ENCODE results near the gene CLSTN2. TPM values are rescaled to one million over a fixed set of nuclear protein-coding genes. Genes with fewer than 3 reads are reported as not detected.

The CLSTN2 gene
- total RNA-seq, 1 donor: 7.3 TPM

- no peak overlapping the region for H3K4me3 ChIP-seq (ENCODE audit: low read depth, low read length)
- no peak for DNase-seq (ENCODE audit: low read depth)
- no peak for TF ChIP-seq CTCF (IDR thresholded peaks at IDR 0.05; ENCODE audit: insufficient read depth, low read depth, low read length)
These were observed 75.4 kb downstream of the CLSTN2 start for GRCh38 chr3:140010391-140010790.

DNA sequence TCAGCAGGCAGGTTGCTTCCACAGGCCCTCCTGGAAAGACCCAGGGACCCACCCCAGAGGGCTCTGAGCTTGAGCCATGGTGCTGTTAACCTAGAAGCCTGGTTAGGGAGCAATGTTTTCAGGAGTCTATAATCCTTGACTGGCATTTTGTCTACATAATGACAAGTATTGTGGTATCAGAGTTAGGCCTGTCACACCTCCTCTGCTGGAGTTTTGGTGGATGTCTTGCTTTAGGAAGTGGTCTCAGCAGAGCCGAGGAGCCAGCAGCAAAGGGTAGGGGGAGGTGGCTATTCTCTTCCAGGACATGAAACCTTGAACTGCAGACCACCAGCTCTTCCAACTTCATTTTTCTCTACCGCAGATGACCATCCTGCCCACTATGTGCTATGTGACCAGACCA, 76.1 kb downstream of the CLSTN2 start:
- no peak overlapping the region for H3K4me3 ChIP-seq (ENCODE audit: low read depth, low read length)
- DNase-seq (ENCODE audit: low read depth): no peak
- TF ChIP-seq CTCF (IDR thresholded peaks at IDR 0.05; ENCODE audit: insufficient read depth, low read depth, low read length): no peak

- H3K4me3 ChIP-seq (ENCODE audit: low read depth, low read length): no peak overlapping the region
- DNase-seq (ENCODE audit: low read depth): no peak
- TF ChIP-seq CTCF (IDR thresholded peaks at IDR 0.05; ENCODE audit: insufficient read depth, low read depth, low read length): no peak
These were observed 76.8 kb downstream of the CLSTN2 start for GRCh38 chr3:140011611-140012277.

DNA sequence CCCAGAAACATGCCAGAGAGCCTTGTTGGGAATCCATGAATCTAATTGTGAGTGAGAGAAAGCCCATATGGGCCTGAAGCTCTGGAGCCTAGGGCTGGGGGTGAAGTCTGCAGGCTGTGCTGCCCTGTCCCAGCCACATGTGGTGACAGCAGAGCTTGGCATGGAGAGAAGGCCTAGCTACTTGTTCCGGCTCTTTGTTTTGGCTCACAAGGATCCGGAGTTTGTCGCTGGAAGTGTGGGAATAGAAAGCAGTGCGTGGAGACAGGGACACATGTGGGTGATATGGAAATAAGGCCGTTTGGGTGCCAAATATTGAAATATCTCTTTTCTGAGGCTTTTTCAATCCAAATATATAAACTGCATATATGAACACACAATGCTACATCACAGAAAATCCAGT, 78.2 kb downstream of the CLSTN2 start:
- H3K4me3 ChIP-seq (ENCODE audit: low read depth, low read length): no peak overlapping the region
- TF ChIP-seq CTCF (IDR thresholded peaks at IDR 0.05; ENCODE audit: insufficient read depth, low read depth, low read length): no peak
- DNase-seq (ENCODE audit: low read depth): no peak

DNA sequence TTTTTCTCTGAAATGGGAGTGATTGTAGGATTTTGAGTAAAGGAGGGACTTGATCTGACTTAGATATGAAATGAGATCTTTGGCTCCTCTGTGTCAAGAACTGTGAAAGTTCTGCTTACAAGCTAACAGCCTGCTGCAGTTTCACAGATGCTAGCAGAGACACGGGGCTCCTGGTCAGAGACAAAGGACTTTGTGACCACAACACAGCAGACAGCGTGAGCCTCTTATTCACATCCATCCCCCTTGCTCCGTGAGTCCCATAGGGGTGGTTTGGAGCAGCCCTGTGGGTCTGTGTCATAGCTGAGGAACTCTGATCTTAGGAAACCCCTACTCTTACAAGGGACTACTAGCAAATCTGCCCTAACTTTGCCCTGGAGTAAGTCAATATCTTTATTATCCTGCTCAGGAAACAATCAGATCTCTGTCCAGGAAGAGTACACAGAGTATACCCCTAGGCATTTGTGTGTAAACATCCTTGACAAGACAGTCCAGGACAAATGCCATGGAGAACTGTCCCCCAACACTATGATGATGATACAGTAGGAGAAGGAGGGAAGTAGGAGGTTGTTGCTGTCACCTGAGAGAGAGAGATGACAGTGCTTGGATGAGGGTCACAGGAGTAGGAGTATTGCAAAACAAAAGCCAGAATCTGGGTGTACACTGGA, 80.0 kb downstream of the CLSTN2 start:
- TF ChIP-seq CTCF (IDR thresholded peaks at IDR 0.05; ENCODE audit: insufficient read depth, low read depth, low read length): no peak
- no peak for DNase-seq (ENCODE audit: low read depth)
- H3K4me3 ChIP-seq (ENCODE audit: low read depth, low read length): no peak overlapping the region

GRCh38 chr3:140015741-140016140, 80.8 kb downstream of the CLSTN2 start:
- no peak for TF ChIP-seq CTCF (IDR thresholded peaks at IDR 0.05; ENCODE audit: insufficient read depth, low read depth, low read length)
- no peak for DNase-seq (ENCODE audit: low read depth)
- H3K4me3 ChIP-seq (ENCODE audit: low read depth, low read length): no peak overlapping the region

Data from fibroblast of villous mesenchyme (primary cell).